Measurements from ENCODE around the gene PVALEF.
A peak's percentile ranks its signal among the peaks of the same experiment; 100 is the strongest.

PVALEF gene

DNA sequence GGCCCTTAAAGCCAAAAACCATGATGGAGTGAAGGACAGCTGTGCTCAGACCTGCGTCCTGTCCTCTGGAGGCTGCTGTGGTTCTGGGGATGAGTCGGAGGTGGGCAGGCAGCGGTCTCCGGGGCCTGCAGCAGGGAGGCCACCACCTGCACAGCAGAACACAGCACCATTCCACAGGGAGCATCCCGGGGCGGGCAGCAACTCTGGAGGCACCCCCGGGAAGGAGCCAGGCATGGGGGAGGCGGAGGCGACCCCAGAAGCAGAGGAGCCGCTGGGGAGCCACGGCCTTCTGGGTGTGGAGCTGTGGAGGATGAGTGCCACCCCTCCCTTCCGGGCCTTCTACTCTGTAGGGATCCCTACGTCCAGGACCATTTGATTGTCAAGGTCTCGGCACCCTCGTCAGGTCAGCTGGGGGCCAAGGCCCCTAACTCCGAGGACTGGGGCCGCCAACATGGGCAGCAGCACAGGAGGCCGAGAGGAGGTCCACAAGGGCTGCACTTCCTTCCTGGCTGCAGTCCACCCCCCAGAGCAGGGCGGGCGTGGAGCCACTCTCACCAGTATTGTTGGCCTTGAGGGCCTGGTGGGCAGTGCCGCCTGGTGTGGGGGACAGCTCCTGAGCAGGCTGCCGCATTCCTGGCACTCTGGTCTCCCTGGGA lies 33.6 kb downstream of the PVALEF start:
- DNase-seq = no peak

DNA sequence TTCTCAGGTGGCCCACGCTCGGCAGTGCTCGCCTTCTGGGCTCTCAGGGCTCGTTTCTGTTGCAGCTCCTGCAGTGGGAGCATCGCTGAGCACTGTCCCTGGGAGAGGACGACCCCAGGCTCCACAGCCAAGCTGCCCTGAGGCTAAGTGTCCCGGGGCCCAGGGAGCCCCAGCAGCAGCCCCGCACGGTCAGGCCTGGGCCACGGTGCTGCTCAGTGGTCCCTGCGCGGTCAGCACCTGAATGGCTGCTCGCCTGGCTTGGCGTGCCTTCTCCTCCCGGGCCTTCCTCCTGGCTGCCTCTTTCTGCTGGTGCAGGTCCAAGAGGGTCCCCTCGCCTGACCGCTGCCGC lies 34.1 kb downstream of the PVALEF start:
- DNase-seq = no peak

DNA sequence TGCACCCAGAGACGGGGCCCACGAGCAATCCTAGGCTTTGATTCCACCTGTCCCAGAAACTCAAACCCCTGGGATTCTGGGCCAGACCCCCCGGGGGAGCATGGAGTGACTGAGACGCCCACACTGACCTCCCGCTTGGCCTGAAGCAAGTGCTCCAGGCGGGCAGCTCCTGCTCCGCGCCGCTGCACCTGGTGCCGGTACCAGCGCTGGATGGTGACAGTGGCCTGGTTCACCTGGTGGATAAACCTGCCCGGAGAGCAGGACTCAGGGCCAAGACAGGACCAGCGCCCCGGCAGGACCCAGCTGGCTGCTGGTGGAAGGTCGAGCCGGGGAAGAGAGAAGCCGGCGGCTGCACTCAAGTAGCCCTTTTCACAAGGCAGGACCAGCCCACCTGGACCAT lies 34.9 kb downstream of the PVALEF start:
- no peak for DNase-seq

DNA sequence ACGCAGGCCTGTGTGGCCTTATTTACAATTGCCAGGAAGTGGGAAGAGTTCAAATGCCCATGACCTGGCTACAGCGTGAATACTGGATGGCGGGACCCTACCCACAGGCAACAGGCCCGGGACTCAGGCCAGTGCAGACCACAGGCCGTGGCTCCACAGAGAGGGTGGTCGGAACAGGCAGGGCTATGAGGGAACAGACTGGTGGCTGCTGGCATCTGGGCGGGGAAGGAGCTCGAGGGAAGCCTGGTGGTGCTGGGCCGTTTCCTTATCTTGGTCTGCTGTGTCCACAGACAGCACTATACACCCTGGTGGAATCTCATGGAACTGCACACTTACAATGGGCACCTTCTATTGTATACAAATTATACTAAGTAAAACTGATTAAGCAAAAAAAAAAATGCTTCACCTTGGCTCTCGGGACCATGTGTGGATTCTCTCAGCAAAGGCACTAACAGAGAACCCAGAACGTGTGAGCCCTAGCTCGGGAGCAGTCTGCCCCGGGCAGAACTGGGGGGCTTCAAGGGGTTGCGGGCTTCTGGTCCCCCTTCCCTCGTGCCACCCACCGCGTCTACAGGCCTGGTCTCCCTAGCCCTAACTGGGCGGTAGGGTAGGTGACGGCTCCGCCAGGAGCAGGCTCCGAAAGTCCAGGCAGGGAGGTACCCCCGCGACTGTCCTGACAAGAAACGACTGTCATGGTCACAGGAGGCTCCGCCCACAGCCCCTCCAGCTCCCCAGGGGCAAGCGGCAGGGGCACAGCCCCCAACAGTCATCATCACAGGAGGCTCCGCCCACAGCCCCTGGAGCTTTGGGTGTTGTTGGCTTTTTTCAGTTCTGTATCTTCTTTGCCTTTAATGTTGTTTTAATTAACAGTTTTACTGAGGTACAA lies 35.6 kb downstream of the PVALEF start:
- DNase-seq = peak; percentile 85

GRCh38 chr17:81202318-81202717 lies 37.0 kb downstream of the PVALEF start:
- no peak for DNase-seq

DNA sequence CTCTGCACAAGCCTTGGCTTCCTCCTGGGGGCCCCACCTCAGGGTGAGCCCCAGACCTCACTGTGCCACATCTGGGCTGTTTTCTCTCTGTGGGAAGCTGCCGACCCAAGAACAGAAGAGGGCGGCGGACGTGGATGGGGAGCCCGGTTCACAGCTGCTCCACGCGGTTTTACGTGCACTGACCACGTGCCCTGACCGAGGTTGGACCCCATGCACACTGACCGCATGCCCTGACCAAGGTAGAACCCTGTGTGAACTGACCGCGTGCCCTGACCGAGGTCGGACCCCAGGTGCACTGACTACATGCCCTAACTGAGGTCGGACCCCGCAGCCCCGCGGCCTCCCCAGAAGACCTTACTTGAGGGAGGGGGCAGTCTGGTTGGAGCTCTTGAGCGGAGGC lies 37.8 kb downstream of the PVALEF start:
- no peak for DNase-seq

DNA sequence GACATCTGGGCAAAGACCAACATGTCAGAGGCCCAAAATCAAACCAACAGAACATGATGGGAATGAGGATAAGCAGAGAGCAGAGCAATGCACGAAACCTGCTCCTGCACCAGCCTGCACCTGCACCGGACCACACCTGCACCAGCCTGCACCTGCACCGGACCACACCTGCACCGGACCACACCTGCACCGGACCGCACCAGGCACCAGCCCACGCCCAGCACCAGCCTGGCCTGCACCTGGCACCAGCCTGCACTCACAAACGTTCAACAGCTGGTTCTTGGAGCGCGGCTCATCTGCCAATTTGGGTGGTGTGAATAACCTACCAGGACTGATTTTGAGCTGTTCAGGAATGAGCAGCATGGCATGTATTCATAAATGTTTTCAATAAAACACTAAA lies 39.3 kb downstream of the PVALEF start:
- DNase-seq = no peak

- DNase-seq = no peak
Measured at GRCh38 chr17:81206166-81206565, 40.9 kb downstream of the PVALEF start.

DNA sequence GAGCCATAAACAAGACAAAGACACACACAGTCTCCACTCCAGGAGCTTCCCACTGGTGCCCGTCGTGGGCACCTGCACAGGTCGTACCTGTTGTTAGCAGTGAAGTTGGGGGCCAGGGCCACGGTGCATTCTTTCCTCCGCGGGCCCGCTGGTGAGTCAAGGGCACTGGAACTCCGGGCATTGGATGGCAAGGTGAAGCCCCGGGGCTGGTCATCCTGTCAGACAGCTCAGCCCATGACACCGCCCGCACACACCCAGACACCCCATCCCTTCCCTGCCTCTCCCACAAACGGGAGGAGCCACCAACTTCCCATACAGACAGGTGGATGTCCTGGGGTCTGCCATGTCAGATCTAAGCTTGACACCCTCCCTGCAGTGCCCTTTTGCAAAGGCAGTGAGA lies 41.4 kb downstream of the PVALEF start:
- no peak for DNase-seq

DNA sequence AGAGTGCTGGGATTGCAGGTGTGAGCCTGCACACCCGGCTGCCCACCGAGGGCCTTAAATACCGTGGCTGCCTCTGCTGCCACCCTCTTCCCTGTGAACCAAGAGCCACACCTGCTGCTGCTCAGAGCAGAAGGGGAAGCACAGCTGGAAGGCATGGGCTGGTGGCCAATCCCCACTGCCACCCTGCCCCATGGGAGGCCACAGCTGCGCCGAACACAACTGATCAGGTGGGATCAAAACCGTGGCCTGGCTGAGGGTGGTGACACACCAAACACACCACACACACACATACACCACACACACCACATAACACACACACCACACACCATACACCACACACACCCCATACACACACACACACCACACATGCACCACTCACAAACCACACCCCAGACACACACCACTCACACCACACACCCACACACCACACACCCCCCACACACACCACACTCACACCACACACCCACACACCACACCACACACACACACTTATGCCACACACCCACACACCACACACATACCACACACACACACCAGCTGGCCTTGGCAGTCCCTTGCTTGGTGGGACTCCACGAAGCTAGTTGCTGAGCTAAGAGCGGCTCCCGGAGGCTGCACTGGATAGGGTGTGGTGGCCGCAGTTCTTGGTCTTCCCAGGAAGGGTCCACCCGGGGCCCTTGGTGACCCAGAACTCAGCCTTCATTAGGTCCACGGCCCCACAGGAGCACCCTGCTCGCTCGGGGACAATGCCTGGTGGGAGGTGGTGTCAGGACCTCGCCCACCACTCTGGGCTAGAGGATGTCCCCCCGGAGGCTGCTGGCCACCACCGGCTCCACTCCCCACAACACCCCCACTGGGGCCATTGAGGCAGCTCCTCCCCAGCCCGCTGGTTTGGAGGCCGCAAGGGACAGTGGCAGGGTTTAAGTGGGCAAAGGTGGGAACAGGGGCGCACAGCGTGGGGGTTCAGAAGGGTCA lies 42.6 kb downstream of the PVALEF start:
- no peak for DNase-seq

DNA sequence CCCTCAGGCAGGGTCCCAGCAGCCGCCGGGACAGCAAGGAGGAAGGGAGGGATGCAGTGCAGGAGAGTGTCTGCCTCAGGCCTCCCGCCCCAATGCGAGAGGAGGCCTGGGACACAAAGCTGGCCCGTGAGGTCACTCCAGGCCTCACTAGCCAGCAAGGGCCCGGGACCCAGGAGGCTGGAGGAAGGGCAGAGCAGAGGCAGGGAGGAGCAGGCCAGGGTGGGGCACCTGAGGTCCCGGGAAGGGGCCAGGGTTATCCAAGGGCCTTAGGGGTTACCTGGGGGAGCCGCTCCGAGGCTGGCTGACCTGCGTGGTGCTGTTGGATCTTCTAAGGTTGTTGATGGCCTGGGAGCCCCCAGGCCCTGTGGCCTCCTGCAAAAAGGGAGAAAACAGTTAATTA lies 43.3 kb downstream of the PVALEF start:
- no peak for DNase-seq

- DNase-seq = no peak
Measured at GRCh38 chr17:81209141-81209540, 43.8 kb downstream of the PVALEF start.

- DNase-seq = no peak
Measured at GRCh38 chr17:81210466-81210865, 45.2 kb downstream of the PVALEF start.

GRCh38 chr17:81210868-81211267 lies 45.6 kb downstream of the PVALEF start:
- DNase-seq = no peak

DNA sequence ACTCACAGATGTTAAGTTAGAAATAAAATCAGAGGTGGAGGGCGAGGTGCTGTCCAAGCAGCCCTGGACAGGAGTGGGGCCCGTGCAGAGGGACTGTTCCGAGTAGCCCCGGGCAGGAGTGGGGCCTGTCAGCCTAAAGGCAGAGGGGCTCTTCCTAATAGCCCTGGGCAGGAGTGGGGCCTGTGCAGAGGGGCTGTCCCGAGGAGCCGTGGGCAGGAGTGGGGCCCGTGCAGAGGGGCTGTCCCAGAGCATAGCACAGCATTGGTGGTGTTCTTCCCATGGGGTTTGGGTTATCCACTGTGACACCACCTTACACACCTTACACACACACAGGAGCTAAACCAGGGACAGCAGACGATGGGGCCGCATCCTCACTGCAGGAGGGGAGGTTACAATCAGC lies 47.1 kb downstream of the PVALEF start:
- DNase-seq = no peak

GRCh38 chr17:81213978-81214377 lies 48.7 kb downstream of the PVALEF start:
- no peak for DNase-seq

DNA sequence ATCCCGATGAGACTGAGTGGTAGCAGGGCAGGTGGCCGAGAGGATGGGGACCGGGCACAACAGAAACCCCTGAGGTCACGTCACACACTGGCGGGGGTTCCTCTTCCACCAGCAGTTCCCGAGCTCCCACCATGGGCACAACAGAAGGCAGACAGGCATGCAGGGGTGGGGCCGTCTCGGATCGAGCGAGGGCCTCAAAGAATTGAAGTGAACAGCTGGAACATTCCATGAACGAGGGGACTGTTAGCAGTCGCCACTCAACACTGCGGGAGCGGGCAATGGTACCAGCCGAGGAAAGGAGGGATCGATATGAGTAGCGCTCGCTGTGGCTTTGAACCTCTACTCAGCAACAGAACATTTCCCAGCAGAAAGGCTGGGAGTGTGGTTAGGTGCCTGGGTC lies 52.2 kb downstream of the PVALEF start:
- DNase-seq = no peak

- DNase-seq = no peak
Measured at GRCh38 chr17:81218459-81218858, 53.2 kb downstream of the PVALEF start.

- no peak for DNase-seq
Measured at GRCh38 chr17:81218991-81219390, 53.7 kb downstream of the PVALEF start.

DNA sequence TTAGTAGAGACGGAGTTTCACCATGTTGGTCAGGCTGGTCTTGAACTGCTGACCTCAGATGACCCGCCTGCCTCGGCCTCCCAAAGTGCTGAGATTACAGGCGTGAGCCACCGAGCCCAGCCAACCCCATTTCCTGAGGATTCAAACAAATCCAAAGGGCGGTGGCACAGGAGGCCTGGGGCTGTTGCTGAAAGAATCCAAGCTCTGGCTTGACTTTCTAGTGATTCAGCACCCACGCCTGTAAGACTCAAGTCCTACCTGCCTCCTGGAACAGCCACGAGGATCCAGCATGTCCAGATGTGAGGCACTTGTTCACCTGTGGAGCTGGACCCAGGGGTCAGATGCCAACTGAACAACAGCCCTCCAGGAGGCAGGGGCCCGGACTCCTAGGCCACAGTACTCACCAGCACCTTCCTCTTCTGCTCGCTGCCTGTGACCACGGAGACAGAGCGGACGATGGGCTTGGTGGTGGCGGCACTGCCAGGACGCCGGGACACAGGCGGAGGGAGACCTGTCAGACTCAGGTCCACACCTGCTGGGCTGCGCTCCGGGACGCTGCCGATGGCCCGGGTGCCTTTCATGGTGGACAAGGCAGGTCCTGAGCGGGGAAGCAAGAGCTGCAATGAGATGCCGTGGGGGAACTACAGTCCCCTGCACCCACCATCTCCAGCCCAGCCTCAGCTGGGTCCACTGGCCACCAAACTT lies 54.3 kb downstream of the PVALEF start:
- no peak for DNase-seq

GRCh38 chr17:81221371-81221841 lies 56.1 kb downstream of the PVALEF start:
- no peak for DNase-seq

DNA sequence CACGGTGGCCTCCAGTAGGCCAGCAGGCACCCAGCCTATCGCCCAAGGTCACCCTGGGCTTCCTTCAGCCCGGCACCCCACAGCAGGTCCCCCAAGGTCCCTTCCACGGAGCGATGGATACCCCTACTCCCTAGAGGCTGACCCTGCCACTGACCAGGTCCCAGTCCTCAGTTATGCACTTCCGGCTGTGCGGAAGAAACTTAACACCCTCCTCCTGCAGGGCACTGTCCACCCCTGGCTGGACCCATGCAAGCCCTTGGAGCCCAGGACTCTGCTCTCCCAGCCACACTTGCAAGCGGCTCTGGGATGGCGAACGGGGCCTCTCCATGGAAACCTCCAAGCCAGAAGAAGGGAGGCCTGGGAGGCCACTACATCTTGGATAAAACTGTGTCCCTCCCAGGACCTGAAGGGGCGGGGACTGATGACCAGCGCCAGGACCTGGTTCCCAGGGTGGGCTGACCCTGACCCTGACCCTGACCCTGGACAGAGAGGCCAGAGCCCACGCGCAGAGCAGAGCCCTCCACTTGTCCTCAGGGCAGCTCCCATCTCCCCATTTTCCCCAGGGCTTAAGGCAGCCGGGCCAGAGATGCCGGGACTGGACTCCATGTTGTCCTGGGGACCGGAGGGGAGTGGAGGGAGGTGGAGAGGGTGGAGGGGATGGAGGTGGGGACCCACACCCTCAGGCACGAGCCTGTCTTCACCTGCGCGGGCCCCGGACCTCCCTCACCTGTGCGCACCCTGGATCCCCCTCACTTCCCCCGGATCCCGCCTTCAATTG lies 56.7 kb downstream of the PVALEF start:
- DNase-seq = no peak
